Fibroblast of lung (primary cell): Measurements from ENCODE around the gene ANKFN1. TPM values are rescaled to one million over a fixed set of nuclear protein-coding genes. Genes with fewer than 3 reads are reported as not detected.
A peak's percentile ranks its signal among the peaks of the same experiment; 100 is the strongest.

Experiments
- DNase-seq, 2 donors: peaks; one replicate each; pipeline versions ENCODE4 v3.0.0 to v3.0.0-alpha.2; 2010; ENCODE audit warnings: low read depth in 2 of 2
- H2AFZ ChIP-seq: 2 replicates; pipeline ENCODE4 v1.5.1; 2012; ENCODE audit warnings: low read length, control low read depth, inconsistent platforms
- H3K27ac ChIP-seq: 2 replicates; pipeline ENCODE4 v1.5.1; 2011; ENCODE audit warnings: low read length, control low read depth; ENCODE audit not compliant: insufficient read depth
- H3K27me3 ChIP-seq: 2 replicates; pipeline ENCODE4 v1.5.1; 2011; ENCODE audit warnings: mild to moderate bottlenecking, low read length; ENCODE audit not compliant: control insufficient read depth, insufficient read depth
- H3K36me3 ChIP-seq: 2 replicates; pipeline ENCODE4 v1.5.1; 2011; ENCODE audit warnings: low read length; ENCODE audit not compliant: control insufficient read depth, insufficient read depth
- H3K4me1 ChIP-seq: 2 replicates; pipeline ENCODE4 v1.5.1; 2011; ENCODE audit warnings: low read length; ENCODE audit not compliant: control insufficient read depth, insufficient read depth; ENCODE audit errors: extremely low read depth
- H3K4me2 ChIP-seq: 2 replicates; pipeline ENCODE4 v1.5.1; 2011; ENCODE audit warnings: low read length, control low read depth; ENCODE audit not compliant: insufficient read depth; ENCODE audit errors: extremely low read depth
- H3K4me3 ChIP-seq, 4 experiments: fragments of 200-600 bp in 1 of 4; sonication (generic) in 1 of 4; replicated peaks in 1 of 4; 2 replicates each; pipeline ENCODE4 v1.5.1; 2011 to 2016; ENCODE audit warnings: low read length in 4 of 4, low read depth in 3 of 4, mild to moderate bottlenecking in 3 of 4, control low read depth in 2 of 4, inconsistent platforms in 1 of 4, mixed read lengths in 1 of 4; ENCODE audit not compliant: insufficient read depth in 1 of 4; ENCODE audit errors: control extremely low read depth in 1 of 4
- H3K79me2 ChIP-seq: 2 replicates; pipeline ENCODE4 v1.5.1; 2012; ENCODE audit warnings: mild to moderate bottlenecking, low read length, inconsistent platforms; ENCODE audit not compliant: control insufficient read depth, insufficient read depth
- H3K9ac ChIP-seq: 2 replicates; pipeline ENCODE4 v1.5.1; 2011; ENCODE audit warnings: mild to moderate bottlenecking, low read length, control low read depth; ENCODE audit not compliant: insufficient read depth
- H3K9me3 ChIP-seq: 2 replicates; pipeline ENCODE4 v1.5.1; 2012; ENCODE audit warnings: low read depth, low read length; ENCODE audit not compliant: control insufficient read depth, insufficient read depth
- H4K20me1 ChIP-seq: 2 replicates; pipeline ENCODE4 v1.5.1; 2011; ENCODE audit warnings: low read length; ENCODE audit not compliant: control insufficient read depth, insufficient read depth; ENCODE audit errors: extremely low read depth
- CTCF ChIP-seq, 2 donors: IDR thresholded peaks in 1 of 2; conservative IDR thresholded peaks in 1 of 2; 1 replicate in 1 of 2; 2 replicates in 1 of 2; pipeline ENCODE4 v1.5.1; 2011 to 2012; ENCODE audit warnings: low read length in 2 of 2, control low read depth in 1 of 2, inconsistent platforms in 1 of 2, low read depth in 1 of 2, mild to moderate bottlenecking in 1 of 2
- EZH2 ChIP-seq: IDR thresholded peaks from 2 replicates; pipeline ENCODE4 v1.5.1; 2012; ENCODE audit warnings: low read length, control low read depth, mild to moderate bottlenecking; ENCODE audit errors: missing control alignments
- polyA plus RNA-seq, 2 donors: library from polyadenylated mRNA; depleted of rRNA in 1 of 2; stranded (reverse) in 1 of 2; unstranded in 1 of 2; fragments of >200 nt; gene quantifications; 2 replicates each; pipeline ENCODE4 v1.2.1, GENCODE V29; 2011 to 2012; ENCODE audit warnings: missing spikeins in 1 of 2
- total RNA-seq: library from RNA; depleted of rRNA; stranded (reverse); fragments of >200 nt; gene quantifications from 2 replicates; pipeline ENCODE4 v1.2.1, GENCODE V29; 2014

Gene ANKFN1
- total and polyA plus RNA-seq, 2 donors (not counting 1 experiment from before 2014, with no cell fraction given) = 0.19 TPM; not detected in 1

- H3K9ac ChIP-seq = no peak overlapping the region
- DNase-seq = peak; percentile 33 to 57
- H3K27ac ChIP-seq = no peak overlapping the region
These were observed 143.9 kb downstream of the ANKFN1 start for GRCh38 chr17:56297184-56297583.

DNA sequence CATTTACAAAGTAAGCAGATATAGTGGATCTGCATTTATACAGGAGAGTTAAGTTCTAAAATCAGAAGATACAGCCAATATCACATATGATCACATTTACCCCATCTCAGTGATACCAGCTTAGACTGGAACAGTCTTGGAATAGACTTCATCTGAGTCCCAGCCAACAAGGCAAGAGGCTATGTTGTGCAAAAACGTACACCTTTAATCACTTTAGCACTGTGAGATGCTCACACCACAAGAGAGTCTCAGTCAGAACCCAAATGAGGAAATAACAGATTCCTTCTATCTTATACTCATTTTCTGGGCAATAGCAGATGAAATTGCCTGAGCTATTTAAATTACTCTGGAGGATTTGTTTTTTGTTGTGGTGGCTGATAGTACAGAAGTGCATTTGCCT lies 145.6 kb downstream of the ANKFN1 start:
- no peaks in the 10 kb centered on the region for H3K9me3 ChIP-seq
- no peaks in the 10 kb centered on the region for H3K36me3 ChIP-seq
- H3K4me2 ChIP-seq = no peak overlapping the region
- no peak overlapping the region for H2AFZ ChIP-seq
- H3K9ac ChIP-seq = no peak overlapping the region
- no peak overlapping the region for H3K4me3 ChIP-seq
- no peaks in the 10 kb centered on the region for H3K79me2 ChIP-seq
- H3K27ac ChIP-seq = no peak overlapping the region
- no peak for DNase-seq
- TF ChIP-seq EZH2 (no peak), CTCF (conservative IDR thresholded peaks at IDR 0.05 in 1 of 2, IDR thresholded peaks at IDR 0.05 in 1 of 2; ENCODE audit: low read depth in 1 of 2, low read length in 2 of 2) (no peak)
- no peaks in the 10 kb centered on the region for H4K20me1 ChIP-seq
- H3K27me3 ChIP-seq = peaks cover 2% of the 10 kb centered on the region
- no peaks in the 10 kb centered on the region for H3K4me1 ChIP-seq

More at GRCh38 chr17:56297184-56297583, 143.9 kb downstream of the ANKFN1 start:
- Histone ChIP-seq H3K79me2 (no peaks in the 10 kb centered on the region), H3K4me3 (no peak overlapping the region), H3K27me3 (peaks cover 2% of the 10 kb centered on the region), H3K9me3 (no peaks in the 10 kb centered on the region), H3K36me3 (no peaks in the 10 kb centered on the region), H3K4me2 (peak overlapping the region; percentile 54), H2AFZ (peak overlapping the region; percentile 62), H4K20me1 (no peaks in the 10 kb centered on the region), H3K4me1 (no peaks in the 10 kb centered on the region)
- TF ChIP-seq CTCF (conservative IDR thresholded peaks at IDR 0.05 in 1 of 2, IDR thresholded peaks at IDR 0.05 in 1 of 2; ENCODE audit: low read depth in 1 of 2, low read length in 2 of 2) (no peak), EZH2 (no peak)

GRCh38 chr17:56300144-56300543 lies 146.9 kb downstream of the ANKFN1 start:
- DNase-seq = no peak
- TF ChIP-seq EZH2 = no peak
- no peak for TF ChIP-seq CTCF (conservative IDR thresholded peaks at IDR 0.05 in 1 of 2, IDR thresholded peaks at IDR 0.05 in 1 of 2; ENCODE audit: low read depth in 1 of 2, low read length in 2 of 2)
- H3K9me3 ChIP-seq = no peaks in the 10 kb centered on the region
- no peaks in the 10 kb centered on the region for H3K36me3 ChIP-seq
- H3K4me1 ChIP-seq = no peaks in the 10 kb centered on the region
- H3K27ac ChIP-seq = no peak overlapping the region
- H3K27me3 ChIP-seq = peaks cover 2% of the 10 kb centered on the region
- H3K79me2 ChIP-seq = no peaks in the 10 kb centered on the region
- no peak overlapping the region for H3K4me3 ChIP-seq
- no peak overlapping the region for H2AFZ ChIP-seq
- no peak overlapping the region for H3K9ac ChIP-seq
- no peak overlapping the region for H3K4me2 ChIP-seq
- no peaks in the 10 kb centered on the region for H4K20me1 ChIP-seq
